GM19099 (cell line): ENCODE measurements around the gene PTPN7.

ENCODE experiments used
- POLR2A ChIP-seq: IDR thresholded peaks from 3 replicates; pipeline ENCODE4 v1.6.1; 2011; ENCODE audit warnings: low read depth; ENCODE audit not compliant: insufficient read length; ENCODE audit errors: extremely low read depth

Gene PTPN7

GRCh38 chr1:202117898-202118371 lies 42.5 kb downstream of the PTPN7 start:
- no peak for TF ChIP-seq POLR2A

GRCh38 chr1:202116287-202116686 lies 44.1 kb downstream of the PTPN7 start:
- no peak for TF ChIP-seq POLR2A

GRCh38 chr1:202113690-202114300 lies 46.6 kb downstream of the PTPN7 start:
- no peak for TF ChIP-seq POLR2A

GRCh38 chr1:202112859-202113689 lies 47.3 kb downstream of the PTPN7 start:
- no peak for TF ChIP-seq POLR2A

- TF ChIP-seq POLR2A: no peak
Observed at GRCh38 chr1:202110977-202111376, 49.4 kb downstream of the PTPN7 start.

GRCh38 chr1:202107801-202108731 lies 52.3 kb downstream of the PTPN7 start:
- TF ChIP-seq POLR2A: no peak

- no peak for TF ChIP-seq POLR2A
Observed at GRCh38 chr1:202107321-202107761, 53.1 kb downstream of the PTPN7 start.

- TF ChIP-seq POLR2A: no peak
Observed at GRCh38 chr1:202106340-202107254, 53.8 kb downstream of the PTPN7 start.

- TF ChIP-seq POLR2A: no peak
Observed at GRCh38 chr1:202105571-202106339, 54.6 kb downstream of the PTPN7 start.

GRCh38 chr1:202104073-202104472 lies 56.3 kb downstream of the PTPN7 start:
- no peak for TF ChIP-seq POLR2A

GRCh38 chr1:202101184-202101583 lies 59.2 kb downstream of the PTPN7 start:
- TF ChIP-seq POLR2A: no peak
